Ishikawa (cell line): ENCODE measurements around the gene LCLAT1.

Experiments
- EP300 ChIP-seq: IDR thresholded peaks from 2 replicates; pipeline ENCODE4 v1.6.1; 2012; ENCODE audit warnings: borderline replicate concordance
- NFIC ChIP-seq: IDR thresholded peaks from 2 replicates; pipeline ENCODE4 v1.6.1; 2012
- RAD21 ChIP-seq: IDR thresholded peaks from 2 replicates; pipeline ENCODE4 v1.6.1; 2012; ENCODE audit warnings: low read depth
- REST ChIP-seq: IDR thresholded peaks from 2 replicates; pipeline ENCODE4 v1.6.1; 2012; ENCODE audit warnings: low read depth, mild to moderate bottlenecking
- TEAD4 ChIP-seq: IDR thresholded peaks from 2 replicates; pipeline ENCODE4 v1.6.1; 2012

- no peak for TF ChIP-seq NFIC
- TF ChIP-seq RAD21 = no peak
- no peak for TF ChIP-seq REST
- no peak for TF ChIP-seq TEAD4
- no peak for TF ChIP-seq EP300
Observed at GRCh38 chr2:30677861-30678385, 230.9 kb downstream of the LCLAT1 start.
